Measurements from ENCODE around the gene HSDL1. TPM values are rescaled to one million over a fixed set of nuclear protein-coding genes. Genes with fewer than 3 reads are reported as not detected.

The HSDL1 gene
- polyA plus RNA-seq, 1 experiment, result 12.1 TPM

GRCh38 chr16:84139628-84140258 is 5.2 kb downstream of the HSDL1 start:
- ChIA-PET CTCF (interaction anchor here (0.6 to 2.4 kb wide), 3 partner anchors 23 to 47 kb away, joined by 3 to 14 read pairs (median 4); partner anchors contain the start of genes MBTPS1 and TAF1C), POLR2A (no interaction called here)
- Histone ChIP-seq H3K36me3 (ENCODE audit: control insufficient read depth, insufficient read depth, low read length) (no peaks in the 10 kb centered on the region; the same call in 1 of the 2 replicates), H3K4me3 (ENCODE audit: low read depth, low read length) (no peak overlapping the region), H3K27me3 (ENCODE audit: control insufficient read depth, insufficient read depth, low read length) (no peaks in the 10 kb centered on the region)
- no peak for TF ChIP-seq CTCF (IDR thresholded peaks at IDR 0.05; ENCODE audit: insufficient read depth, low read depth, low read length)
- no peak for DNase-seq (ENCODE audit: low read depth)

GRCh38 chr16:84138824-84139627 is 6.0 kb downstream of the HSDL1 start:
- Histone ChIP-seq H3K36me3 (ENCODE audit: control insufficient read depth, insufficient read depth, low read length) (no peaks in the 10 kb centered on the region; the same call in 1 of the 2 replicates), H3K4me3 (ENCODE audit: low read depth, low read length) (no peak overlapping the region), H3K27me3 (ENCODE audit: control insufficient read depth, insufficient read depth, low read length) (no peaks in the 10 kb centered on the region)
- ChIA-PET POLR2A (no interaction called here), CTCF (interaction anchor here (0.6 to 2.4 kb wide), 4 partner anchors 11 to 47 kb away, joined by 3 to 14 read pairs (median 4); partner anchors contain the start of genes MBTPS1 and TAF1C)
- DNase-seq (ENCODE audit: low read depth), result no peak
- TF ChIP-seq CTCF (IDR thresholded peaks at IDR 0.05; ENCODE audit: insufficient read depth, low read depth, low read length), result no peak

- ChIA-PET POLR2A (no interaction called here), CTCF (interaction anchor here (0.8 to 2.4 kb wide), 2 partner anchors 11 to 48 kb away, joined by 3 to 14 read pairs; partner anchors contain the start of gene TAF1C)
- H3K36me3 ChIP-seq (ENCODE audit: control insufficient read depth, insufficient read depth, low read length), result no peaks in the 10 kb centered on the region; the same call in 1 of the 2 replicates
- DNase-seq (ENCODE audit: low read depth), result no peak
- TF ChIP-seq CTCF (IDR thresholded peaks at IDR 0.05; ENCODE audit: insufficient read depth, low read depth, low read length), result no peak
- H3K27me3 ChIP-seq (ENCODE audit: control insufficient read depth, insufficient read depth, low read length), result no peaks in the 10 kb centered on the region
- H3K4me3 ChIP-seq (ENCODE audit: low read depth, low read length), result no peak overlapping the region
Observed at GRCh38 chr16:84138500-84138823, 6.5 kb downstream of the HSDL1 start.

- TF ChIP-seq CTCF (IDR thresholded peaks at IDR 0.05; ENCODE audit: insufficient read depth, low read depth, low read length), result no peak
- ChIA-PET POLR2A (no interaction called here), CTCF (interaction anchor here (0.8 to 2.4 kb wide), 2 partner anchors 10 to 49 kb away, joined by 3 to 14 read pairs; partner anchors contain the start of gene TAF1C)
- no peak for DNase-seq (ENCODE audit: low read depth)
- no peaks in the 10 kb centered on the region for H3K27me3 ChIP-seq (ENCODE audit: control insufficient read depth, insufficient read depth, low read length)
- no peak overlapping the region for H3K4me3 ChIP-seq (ENCODE audit: low read depth, low read length)
- no peaks in the 10 kb centered on the region; the same call in 1 of the 2 replicates for H3K36me3 ChIP-seq (ENCODE audit: control insufficient read depth, insufficient read depth, low read length)
Observed at GRCh38 chr16:84137769-84138357, 7.1 kb downstream of the HSDL1 start.

- CTCF ChIA-PET, result interaction anchor here (2.4 kb wide), 1 partner anchor 49 kb away, joined by 14 read pairs; the partner anchor contains the start of gene TAF1C
Observed at GRCh38 chr16:84137287-84137686, 7.7 kb downstream of the HSDL1 start.

More at GRCh38 chr16:84137287-84137686, 7.7 kb downstream of the HSDL1 start:
- no peak for TF ChIP-seq CTCF (IDR thresholded peaks at IDR 0.05; ENCODE audit: insufficient read depth, low read depth, low read length)
- H3K27me3 ChIP-seq (ENCODE audit: control insufficient read depth, insufficient read depth, low read length), result no peaks in the 10 kb centered on the region
- no peak for DNase-seq (ENCODE audit: low read depth)
- POLR2A ChIA-PET, result no interaction called here
- H3K4me3 ChIP-seq (ENCODE audit: low read depth, low read length), result no peak overlapping the region
- H3K36me3 ChIP-seq (ENCODE audit: control insufficient read depth, insufficient read depth, low read length), result no peaks in the 10 kb centered on the region; the same call in 1 of the 2 replicates

All from BJ (cell line).